ENCODE measurements around the gene KRT32.

The KRT32 gene

GRCh38 chr17:41466988-41467387 is at the start of gene KRT32:
KRT32 (minus strand) TSS chr17:41467386; CDS start chr17:41467325, 61 bp downstream.
- TF ChIP-seq EZH2phosphoT487 (IDR thresholded peaks at IDR 0.05; ENCODE audit: borderline replicate concordance, low read length): no peak
- no peak for TF ChIP-seq CTCF (IDR thresholded peaks at IDR 0.05; ENCODE audit: low read depth, low read length, poor library complexity, severe bottlenecking)
- Histone ChIP-seq H3K4me3 (ENCODE audit: low read length) (no peak within 1 kb of the TSS), H3K36me3 (ENCODE audit: control insufficient read depth, low read length) (no peaks in the 10 kb centered on the region), H3K27me3 (ENCODE audit: control insufficient read depth, low read length) (no peaks in the 10 kb centered on the region), H3F3A (ENCODE audit: control insufficient read depth, insufficient read depth) (no peaks in the 10 kb centered on the region), H3K9me2 (replicated peaks; ENCODE audit: control insufficient read depth, low read length) (no peaks in the 10 kb centered on the region), H3K79me2 (ENCODE audit: control insufficient read depth, low read length) (no peaks in the 10 kb centered on the region), H4K20me1 (ENCODE audit: control insufficient read depth, insufficient read depth, low read depth, low read length) (no peaks in the 10 kb centered on the region), H3K4me2 (ENCODE audit: low read length) (no peak within 1 kb of the TSS), H3K9me3 (ENCODE audit: control insufficient read depth, insufficient read depth, low read length) (no peaks in the 10 kb centered on the region), H3K4me1 (ENCODE audit: control insufficient read depth, low read length) (no peaks in the 10 kb centered on the region), H3K27ac (ENCODE audit: low read depth, low read length) (no peak within 1 kb of the TSS)

GRCh38 chr17:41516830-41517283 is 49.7 kb upstream of the KRT32 start:
- Histone ChIP-seq H3K9me2 (replicated peaks; ENCODE audit: control insufficient read depth, low read length) (no peaks in the 10 kb centered on the region), H3K9me3 (ENCODE audit: control insufficient read depth, insufficient read depth, low read length) (no peaks in the 10 kb centered on the region), H4K20me1 (ENCODE audit: control insufficient read depth, insufficient read depth, low read depth, low read length) (no peaks in the 10 kb centered on the region), H3K4me2 (ENCODE audit: low read length) (no peak overlapping the region), H3K4me1 (ENCODE audit: control insufficient read depth, low read length) (no peaks in the 10 kb centered on the region), H3F3A (ENCODE audit: control insufficient read depth, insufficient read depth) (no peaks in the 10 kb centered on the region), H3K4me3 (ENCODE audit: low read length) (no peak overlapping the region), H3K79me2 (ENCODE audit: control insufficient read depth, low read length) (no peaks in the 10 kb centered on the region), H3K27ac (ENCODE audit: low read depth, low read length) (no peak overlapping the region), H3K36me3 (ENCODE audit: control insufficient read depth, low read length) (no peaks in the 10 kb centered on the region), H3K27me3 (ENCODE audit: control insufficient read depth, low read length) (no peaks in the 10 kb centered on the region)
- TF ChIP-seq CTCF (IDR thresholded peaks at IDR 0.05; ENCODE audit: low read depth, low read length, poor library complexity, severe bottlenecking) (no peak), EZH2phosphoT487 (IDR thresholded peaks at IDR 0.05; ENCODE audit: borderline replicate concordance, low read length) (no peak)

- H3K79me2 ChIP-seq (ENCODE audit: control insufficient read depth, low read length): no peaks in the 10 kb centered on the region
- no peaks in the 10 kb centered on the region for H3K36me3 ChIP-seq (ENCODE audit: control insufficient read depth, low read length)
- H3K9me3 ChIP-seq (ENCODE audit: control insufficient read depth, insufficient read depth, low read length): no peaks in the 10 kb centered on the region
- H3K4me1 ChIP-seq (ENCODE audit: control insufficient read depth, low read length): no peaks in the 10 kb centered on the region
- no peak for TF ChIP-seq EZH2phosphoT487 (IDR thresholded peaks at IDR 0.05; ENCODE audit: borderline replicate concordance, low read length)
- TF ChIP-seq CTCF (IDR thresholded peaks at IDR 0.05; ENCODE audit: low read depth, low read length, poor library complexity, severe bottlenecking): no peak
- no peaks in the 10 kb centered on the region for H3F3A ChIP-seq (ENCODE audit: control insufficient read depth, insufficient read depth)
- H3K9me2 ChIP-seq (replicated peaks; ENCODE audit: control insufficient read depth, low read length): no peaks in the 10 kb centered on the region
- H3K4me3 ChIP-seq (ENCODE audit: low read length): no peak overlapping the region
- no peak overlapping the region for H3K27ac ChIP-seq (ENCODE audit: low read depth, low read length)
- H3K4me2 ChIP-seq (ENCODE audit: low read length): no peak overlapping the region
- no peaks in the 10 kb centered on the region for H3K27me3 ChIP-seq (ENCODE audit: control insufficient read depth, low read length)
- no peaks in the 10 kb centered on the region for H4K20me1 ChIP-seq (ENCODE audit: control insufficient read depth, insufficient read depth, low read depth, low read length)
Observed at GRCh38 chr17:41516147-41516829, 49.1 kb upstream of the KRT32 start.
